AML-193 (cell line): ENCODE data around the gene HS3ST4.
"Not testable (repeated sequence)": the region's sequence is repeated elsewhere in the genome, so short reads cannot be mapped to it uniquely, and the experiment has no call there.

ENCODE experiments used
- DNase-seq, 2 experiments: peaks; one replicate each; lab custom pipeline; 2025; lab: John Stamatoyannopoulos, UW

HS3ST4 gene

DNA sequence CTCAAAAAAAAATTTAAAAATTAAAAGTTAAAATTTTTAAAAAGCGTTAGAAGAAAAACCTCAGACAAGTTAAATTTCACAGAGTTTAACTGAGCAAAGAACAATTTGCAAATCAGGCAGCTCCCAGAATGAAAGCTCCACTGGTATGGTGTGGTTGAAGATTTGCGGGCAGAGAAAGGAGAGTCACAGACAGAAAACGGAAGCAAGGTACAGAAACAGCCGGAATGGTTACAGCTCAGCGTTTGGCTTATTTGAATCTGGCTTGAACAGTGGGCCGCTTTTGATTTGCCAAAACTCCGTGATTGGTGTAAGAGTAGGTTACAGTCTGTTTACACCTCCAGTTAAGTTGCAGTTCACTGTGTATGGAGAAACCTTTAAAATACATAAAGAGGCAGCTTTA is 297.1 kb downstream of the HS3ST4 start:
- no peak for DNase-seq

DNA sequence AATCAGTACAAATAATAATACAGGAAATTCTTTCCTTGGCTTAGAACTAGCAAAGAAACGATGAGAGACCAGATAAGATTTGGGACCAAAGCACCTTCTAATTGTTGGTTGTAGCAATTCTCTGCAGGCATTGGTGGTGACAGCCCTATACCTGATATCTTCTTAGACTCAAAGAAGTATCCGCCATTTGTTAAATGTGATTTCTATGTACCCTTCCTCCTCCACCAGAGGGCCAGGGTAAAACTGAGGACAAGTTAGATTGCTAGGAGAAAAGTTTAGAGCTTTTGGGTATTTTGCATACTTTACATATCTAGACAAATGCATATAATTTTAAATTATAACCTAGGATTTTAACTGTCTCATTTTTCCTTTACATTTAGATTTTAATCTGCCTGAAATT is 304.3 kb downstream of the HS3ST4 start:
- no peak for DNase-seq

DNA sequence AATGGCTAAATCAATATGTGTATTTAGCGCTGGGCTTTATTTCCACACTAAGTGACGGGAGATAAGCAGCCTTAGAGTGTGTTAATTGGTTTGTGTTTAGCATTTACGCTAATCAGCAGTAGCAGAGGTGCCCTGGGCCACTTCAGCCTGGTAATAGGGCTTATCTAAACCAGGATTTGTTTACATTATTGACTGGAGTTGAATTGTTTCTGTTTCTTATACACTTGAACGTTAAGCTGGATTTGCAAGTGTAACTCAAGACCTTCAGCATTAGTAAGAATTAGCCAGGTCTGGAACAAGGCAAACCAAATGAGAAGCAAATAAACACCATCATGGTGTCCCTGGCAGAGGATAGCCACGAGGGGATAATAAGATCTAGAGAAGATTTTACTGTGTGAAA is 313.6 kb downstream of the HS3ST4 start:
- DNase-seq = no peak

DNA sequence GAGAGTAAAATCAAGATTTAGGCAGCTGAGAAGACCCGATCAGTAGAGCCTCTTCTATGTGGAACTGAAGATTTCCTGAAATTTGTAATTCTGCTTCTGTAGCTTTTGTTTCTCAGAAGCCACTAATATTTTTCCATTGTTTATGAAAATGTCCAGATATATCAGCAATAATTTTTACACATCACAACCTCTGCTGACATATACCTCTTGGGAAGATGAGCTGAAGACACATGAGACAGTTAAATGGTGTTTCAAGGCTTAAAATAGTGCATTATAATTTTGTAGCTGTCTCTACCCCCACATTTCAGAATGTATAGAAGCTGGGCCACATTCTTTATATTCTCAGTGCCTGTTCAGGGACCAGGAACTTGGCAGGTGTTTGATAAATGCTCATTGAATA is 320.6 kb downstream of the HS3ST4 start:
- no peak for DNase-seq

DNA sequence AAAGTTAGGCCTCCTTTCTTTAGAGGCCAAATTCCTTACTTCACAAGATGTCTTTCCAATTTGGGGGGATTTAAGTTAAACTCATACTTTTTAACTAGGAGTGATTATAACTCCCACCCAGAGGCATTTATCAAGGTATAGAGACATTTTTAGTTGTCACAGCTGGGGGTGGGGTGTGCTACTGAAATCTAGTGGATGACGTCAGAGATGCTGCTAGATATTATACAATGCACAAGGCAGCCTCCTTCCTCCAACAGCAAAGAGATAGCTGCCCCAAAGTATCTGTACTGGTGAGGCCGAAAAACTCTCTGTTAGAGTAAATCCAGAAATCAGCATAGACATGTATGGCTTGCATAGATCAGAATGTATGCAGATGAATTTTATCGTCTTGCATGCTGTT is 324.0 kb downstream of the HS3ST4 start:
- DNase-seq = no peak

GRCh38 chr16:26016989-26017388 is 325.2 kb downstream of the HS3ST4 start:
- no peak for DNase-seq

GRCh38 chr16:26019381-26020242 is 327.9 kb downstream of the HS3ST4 start:
- no peak for DNase-seq

DNA sequence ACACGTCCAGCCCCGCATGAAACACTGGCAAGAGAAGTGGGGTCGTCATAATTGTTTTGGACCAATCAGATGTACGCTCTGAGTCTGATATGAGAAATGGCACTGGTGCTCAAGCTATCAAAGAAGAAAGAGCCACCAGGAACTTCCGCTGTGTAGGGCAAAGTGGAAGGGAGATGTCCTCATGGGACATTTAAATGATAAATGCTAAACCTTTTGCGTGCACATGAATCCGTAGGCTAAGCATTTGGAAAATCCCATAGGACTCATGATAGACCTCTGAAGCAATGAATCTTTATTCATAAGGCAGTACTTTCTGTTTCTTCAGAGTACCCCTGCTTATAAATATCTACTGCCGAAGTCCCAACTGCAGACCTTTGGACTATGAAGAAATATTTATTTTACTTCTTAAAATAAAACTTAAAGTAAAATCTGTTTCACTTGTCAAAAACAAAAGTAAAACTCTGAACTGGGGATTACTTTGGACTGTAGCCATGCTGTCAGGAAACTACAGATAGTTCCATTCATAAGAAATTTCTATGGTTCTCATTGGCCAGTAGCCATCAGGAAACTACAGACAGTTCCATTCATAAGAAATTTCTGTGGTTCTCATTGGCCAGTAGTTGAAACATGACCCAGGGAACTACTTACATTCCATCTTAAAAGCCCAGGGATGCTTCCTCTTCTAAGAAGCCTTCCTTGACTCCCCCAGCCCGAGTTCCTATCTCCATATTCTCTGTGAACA is 335.1 kb downstream of the HS3ST4 start:
- no peak for DNase-seq

DNA sequence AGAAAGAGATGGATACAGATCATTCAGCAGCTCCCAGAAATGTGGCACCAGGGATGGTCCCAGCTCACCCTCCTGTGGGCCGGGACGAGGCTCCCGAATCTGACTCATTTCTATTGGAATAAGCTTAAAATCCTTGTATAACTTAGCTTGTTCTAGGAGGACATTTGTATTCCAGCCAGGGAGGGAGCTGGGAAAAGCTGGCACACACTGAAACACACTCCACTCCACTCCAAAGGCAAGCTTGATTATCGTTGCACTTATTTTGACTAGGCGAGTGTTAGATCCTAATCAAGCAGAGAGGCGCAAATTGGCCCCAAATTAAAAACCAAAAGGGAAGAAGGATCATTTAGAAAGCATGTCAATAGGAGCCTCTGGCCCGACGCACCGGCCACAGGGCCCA is 339.5 kb downstream of the HS3ST4 start:
- DNase-seq = no peak

- not testable (repeated sequence) for DNase-seq
Measured at GRCh38 chr16:26032661-26033060, 340.9 kb downstream of the HS3ST4 start.

DNA sequence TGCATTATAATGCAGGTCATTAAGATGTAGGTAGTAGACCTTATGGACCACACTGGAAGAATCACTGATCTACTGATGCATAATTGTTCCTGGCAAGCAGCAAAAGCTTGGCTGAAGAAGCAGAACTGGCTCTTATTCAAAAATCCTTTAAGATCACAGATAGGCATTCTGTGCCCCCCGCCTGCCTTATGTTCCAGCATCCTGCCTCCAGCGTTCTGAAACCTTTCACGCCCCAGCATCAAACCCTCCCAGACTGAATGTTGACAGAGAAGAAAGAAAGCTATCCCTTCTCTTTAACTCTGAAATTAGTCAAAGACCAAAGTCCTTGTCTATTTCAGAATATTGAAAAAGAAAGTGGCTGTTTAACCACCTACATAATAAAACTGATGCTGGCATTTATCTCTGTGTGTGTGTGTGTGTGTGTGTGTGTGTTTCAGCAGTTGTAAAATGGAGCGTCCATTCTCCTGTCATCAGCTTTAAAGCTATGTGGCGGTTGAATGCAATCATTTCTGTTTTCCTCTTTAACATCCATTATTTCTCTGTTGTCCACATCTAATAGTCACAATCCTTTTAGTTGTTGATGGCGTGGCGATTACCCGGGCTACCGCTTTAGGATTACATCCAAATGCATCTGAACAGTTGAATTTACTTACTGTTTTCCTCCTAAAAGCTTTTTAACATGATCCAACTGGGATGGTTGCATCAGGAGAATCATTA is 350.4 kb downstream of the HS3ST4 start:
- DNase-seq = no peak

GRCh38 chr16:26050472-26050871 is 358.7 kb downstream of the HS3ST4 start:
- no peak for DNase-seq

- DNase-seq = no peak
Measured at GRCh38 chr16:26051063-26051462, 359.3 kb downstream of the HS3ST4 start.

- no peak for DNase-seq
Measured at GRCh38 chr16:26053889-26054288, 362.1 kb downstream of the HS3ST4 start.

DNA sequence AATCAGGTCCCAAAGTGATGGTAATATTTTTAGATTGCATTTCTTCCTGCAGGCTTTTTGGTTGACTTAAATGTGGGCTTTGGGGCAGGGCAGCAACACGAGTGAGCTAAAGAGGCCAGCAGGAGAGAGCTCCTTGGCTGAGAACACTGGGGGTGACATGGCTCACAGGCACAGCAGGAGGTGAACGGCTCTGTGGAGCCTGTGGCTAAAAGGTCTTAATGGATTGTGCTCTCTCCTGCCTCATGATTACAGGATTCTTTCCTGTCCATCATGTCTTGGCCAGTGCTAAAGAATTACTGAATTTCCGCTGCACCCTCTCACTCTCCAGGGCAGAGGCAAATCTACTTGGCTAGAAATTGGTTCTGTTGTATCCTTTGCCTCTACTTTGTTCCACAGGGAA is 366.6 kb downstream of the HS3ST4 start:
- no peak for DNase-seq

DNA sequence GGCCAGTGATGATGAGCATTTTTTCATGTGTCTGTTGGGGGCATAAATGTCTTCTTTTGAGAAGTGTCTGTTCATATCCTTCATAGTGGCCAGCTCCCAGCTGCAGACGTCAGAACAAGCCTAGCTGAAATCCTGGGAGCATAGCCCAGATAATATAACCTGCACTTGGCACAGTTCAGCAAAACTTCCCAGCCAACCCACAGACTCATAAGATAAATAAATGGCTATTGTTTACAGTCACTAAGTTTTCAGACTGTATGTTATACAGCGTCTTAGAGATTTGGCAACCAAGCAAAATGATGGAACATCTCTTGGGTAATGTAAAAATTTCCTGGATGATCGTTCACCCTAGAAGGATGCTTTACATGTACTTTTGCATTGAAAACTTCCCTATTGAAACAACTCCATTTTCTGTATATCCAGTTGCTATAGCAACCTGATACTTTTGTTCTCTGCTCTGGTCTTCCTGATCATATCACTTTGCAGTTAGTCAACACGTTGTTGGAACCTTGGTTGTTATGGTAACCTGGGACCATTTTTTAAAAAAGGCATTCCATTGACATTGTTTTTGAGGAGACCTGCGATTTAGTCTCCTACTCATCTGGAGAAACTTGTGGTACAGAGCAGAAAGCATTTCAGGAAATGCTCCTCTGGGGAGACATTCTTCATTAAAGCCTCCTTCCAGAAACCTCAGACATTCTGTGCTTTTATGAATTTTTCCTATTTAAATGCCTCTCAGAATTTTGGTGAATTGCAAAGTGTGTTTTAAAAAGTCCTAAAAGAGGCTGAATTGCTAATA is 378.7 kb downstream of the HS3ST4 start:
- DNase-seq = no peak

GRCh38 chr16:26071101-26071866 is 379.5 kb downstream of the HS3ST4 start:
- DNase-seq = no peak

GRCh38 chr16:26078716-26079355 is 387.1 kb downstream of the HS3ST4 start:
- no peak for DNase-seq

DNA sequence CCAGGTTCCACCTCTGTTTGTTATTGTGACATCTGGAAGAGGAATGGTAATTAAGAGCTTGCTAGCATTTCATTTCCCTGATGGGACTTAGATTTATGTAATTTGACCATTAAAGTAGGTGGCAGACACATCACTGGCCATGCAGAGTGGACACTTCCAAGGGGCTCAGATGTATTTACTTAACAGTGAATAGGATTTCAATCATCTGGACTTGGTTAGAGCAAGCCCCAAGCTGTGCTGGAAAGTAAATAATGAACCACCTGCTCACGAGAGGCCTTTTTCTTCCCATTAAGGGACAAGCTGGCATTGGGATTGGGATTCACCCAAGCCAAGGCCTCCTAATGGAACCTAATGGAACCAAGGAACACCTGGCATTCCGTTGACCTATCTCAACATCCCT is 395.3 kb downstream of the HS3ST4 start:
- no peak for DNase-seq

- no peak for DNase-seq
Measured at GRCh38 chr16:26091511-26091910, 399.8 kb downstream of the HS3ST4 start.

DNA sequence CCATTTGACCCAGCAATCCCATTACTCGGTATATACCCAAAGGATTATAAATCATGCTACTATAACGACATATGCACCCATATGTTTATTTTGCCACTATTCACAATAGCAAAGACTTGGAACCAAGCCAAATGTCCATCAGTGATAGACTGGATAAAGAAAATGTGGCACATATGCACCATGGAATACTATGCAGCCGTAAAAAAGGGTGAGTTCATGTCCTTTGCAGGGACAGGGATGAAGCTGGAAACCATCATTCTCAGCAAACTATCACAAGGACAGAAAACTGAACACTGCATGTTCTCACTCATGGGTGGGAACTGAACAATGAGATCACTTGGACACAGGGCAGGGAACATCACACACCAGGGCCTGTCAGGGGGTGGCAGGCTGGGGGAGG is 406.4 kb downstream of the HS3ST4 start:
- DNase-seq = not testable (repeated sequence)
